Measurements from ENCODE around the gene MID1.

GRCh38 chrX:10433296-10433965 lies 187.0 kb downstream of the MID1 start:
- TF ChIP-seq, protein P1, sequence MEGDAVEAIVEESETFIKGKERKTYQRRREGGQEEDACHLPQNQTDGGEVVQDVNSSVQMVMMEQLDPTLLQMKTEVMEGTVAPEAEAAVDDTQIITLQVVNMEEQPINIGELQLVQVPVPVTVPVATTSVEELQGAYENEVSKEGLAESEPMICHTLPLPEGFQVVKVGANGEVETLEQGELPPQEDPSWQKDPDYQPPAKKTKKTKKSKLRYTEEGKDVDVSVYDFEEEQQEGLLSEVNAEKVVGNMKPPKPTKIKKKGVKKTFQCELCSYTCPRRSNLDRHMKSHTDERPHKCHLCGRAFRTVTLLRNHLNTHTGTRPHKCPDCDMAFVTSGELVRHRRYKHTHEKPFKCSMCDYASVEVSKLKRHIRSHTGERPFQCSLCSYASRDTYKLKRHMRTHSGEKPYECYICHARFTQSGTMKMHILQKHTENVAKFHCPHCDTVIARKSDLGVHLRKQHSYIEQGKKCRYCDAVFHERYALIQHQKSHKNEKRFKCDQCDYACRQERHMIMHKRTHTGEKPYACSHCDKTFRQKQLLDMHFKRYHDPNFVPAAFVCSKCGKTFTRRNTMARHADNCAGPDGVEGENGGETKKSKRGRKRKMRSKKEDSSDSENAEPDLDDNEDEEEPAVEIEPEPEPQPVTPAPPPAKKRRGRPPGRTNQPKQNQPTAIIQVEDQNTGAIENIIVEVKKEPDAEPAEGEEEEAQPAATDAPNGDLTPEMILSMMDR (IDR thresholded peaks at IDR 0.05; ENCODE audit: insufficient read depth, low read depth, low read length) = no peak
- TF ChIP-seq EZH2 (IDR thresholded peaks at IDR 0.05; ENCODE audit: insufficient read depth, low read length) = no peak

Measured in astrocyte (in vitro differentiated cells and primary cell).